Body of pancreas (tissue), 4 donors: ENCODE results near the gene PDLIM3. TPM values are rescaled to one million over a fixed set of nuclear protein-coding genes. Genes with fewer than 3 reads are reported as not detected.
A peak's percentile ranks its signal among the peaks of the same experiment; 100 is the strongest.

Experiments used
- ATAC-seq: fragments of 150-250 bp; one replicate; pipeline ENCODE4 v1.9.1; 2016
- DNase-seq, 4 donors: peaks; one replicate each; pipeline ENCODE4 v3.0.0-alpha.2; 2019
- H3K27ac ChIP-seq, 4 donors: fragments of 200-600 bp; sonication (generic); 1 replicate in 3 of 4; 2 replicates in 1 of 4; pipeline versions ENCODE4 v1.5.1 to v1.6.1; 2016 to 2019; ENCODE audit warnings: mild to moderate bottlenecking in 1 of 4, mixed read lengths in 1 of 4, moderate library complexity in 1 of 4
- H3K27me3 ChIP-seq, 2 donors: fragments of 200-600 bp; sonication (generic); one replicate each; pipeline ENCODE4 v1.6.0; 2016; ENCODE audit warnings: mild to moderate bottlenecking in 1 of 2
- H3K36me3 ChIP-seq, 2 donors: fragments of 200-600 bp; sonication (generic); replicated peaks in 1 of 2; 2 replicates each; pipeline ENCODE4 v1.5.1; 2016; ENCODE audit warnings: low read depth in 2 of 2; ENCODE audit not compliant: insufficient read depth in 1 of 2
- H3K4me1 ChIP-seq: fragments of 200-600 bp; sonication (generic); one replicate; pipeline ENCODE4 v1.6.0; 2016
- H3K4me3 ChIP-seq, 2 donors: fragments of 200-600 bp; sonication (generic); 1 replicate in 1 of 2; 2 replicates in 1 of 2; pipeline ENCODE4 v1.5.1; 2016 to 2019
- H3K9me3 ChIP-seq, 3 donors: fragments of 200-600 bp; sonication (generic); 1 replicate in 2 of 3; 2 replicates in 1 of 3; pipeline ENCODE4 v1.5.1; 2016
- POLR2A ChIP-seq, 3 donors: fragments of 450-650 bp; IDR thresholded peaks; one replicate each; pipeline ENCODE4 v1.6.1; 2016; ENCODE audit warnings: antibody characterized with exemption in 3 of 3, mild to moderate bottlenecking in 2 of 3
- WGBS, 2 donors: methylation state at CpG; one replicate each; pipeline ENCODE4 v1.1.5; 2017; 5-methylcytosine and 5-hydroxymethylcytosine counted together
- intact Hi-C: fragments of 100-400 bp; cut with DNase I; formaldehyde crosslinking; loops from one replicate; pipeline ENCODE4 v1.15.1; 2023
- total RNA-seq, 2 donors: library from RNA; depleted of rRNA; stranded (reverse); fragments of >200 nt; gene quantifications; one replicate each; pipeline ENCODE4 v1.1.0, GENCODE V29; 2016
- TF ChIP-seq, protein P1 (sequence below), 7 experiments: fragments of 450-650 bp in 4 of 7; fragments of 200-600 bp in 3 of 7; sonication (generic) in 3 of 7; IDR thresholded peaks; one replicate each; pipeline ENCODE4 v1.5.1; 2016 to 2019; ENCODE audit warnings: antibody characterized with exemption in 7 of 7

The PDLIM3 gene
- total RNA-seq, 2 donors from 2014 or later, result 22.1 to 40.2 TPM

DNA sequence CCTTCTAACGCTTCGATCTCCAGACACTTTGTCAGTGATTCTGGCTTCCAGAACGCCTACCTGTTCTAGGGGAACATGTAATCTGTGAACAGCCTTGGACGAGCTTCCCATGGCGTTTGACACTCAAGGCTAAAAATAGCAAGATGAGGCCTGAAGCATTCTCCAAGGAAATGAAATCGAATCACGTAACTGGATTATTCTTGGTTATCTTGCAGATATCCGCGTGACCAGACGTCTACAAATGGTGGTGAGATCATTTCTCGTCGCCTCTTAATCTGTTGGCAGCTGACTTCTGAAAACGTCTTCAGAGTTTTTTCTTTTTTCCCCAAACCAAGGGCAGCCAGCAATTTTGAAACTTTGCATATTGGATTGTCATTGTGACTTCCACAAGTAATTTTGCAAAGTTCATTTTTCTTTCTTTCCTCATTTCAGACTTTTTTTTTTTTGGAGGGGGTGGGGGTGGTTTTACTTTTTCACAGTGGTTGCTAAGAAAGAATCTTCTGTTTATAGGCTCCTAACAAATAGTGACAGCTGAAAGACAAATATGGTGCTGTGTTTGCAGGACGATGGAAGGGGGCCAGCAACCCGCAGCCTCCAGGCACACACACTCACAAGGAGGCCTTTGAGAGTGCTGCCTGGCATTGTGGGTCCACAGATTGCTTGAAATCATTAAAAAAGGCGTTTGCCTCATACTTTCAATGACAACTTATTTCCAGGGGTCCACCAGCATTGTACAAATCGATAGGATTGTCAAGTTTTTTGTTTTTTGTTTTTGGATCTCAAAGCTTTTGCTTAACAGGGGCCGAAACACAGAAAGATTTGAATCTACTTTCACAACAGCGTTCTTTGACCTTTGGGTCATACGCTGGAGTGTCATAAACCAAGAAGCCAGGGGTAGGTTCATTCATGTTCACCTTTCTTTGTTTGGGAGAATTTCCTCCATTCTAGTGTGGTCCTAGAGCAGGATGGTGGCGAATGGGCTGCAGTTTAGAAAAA is 32.4 kb upstream of the PDLIM3 start:
- Histone ChIP-seq H3K4me3 (no peak overlapping the region), H3K9me3 (no peaks in the 10 kb centered on the region), H3K27ac (peak overlapping the region; percentile 46 to 87 (median 77)), H3K4me1 (peaks cover 28% of the 10 kb centered on the region), H3K36me3 (no peaks in the 10 kb centered on the region), H3K27me3 (no peaks in the 10 kb centered on the region)
- intact Hi-C loops, result no loop called here
- DNase-seq (peak; percentile 58 to 74 (median 66)), ATAC-seq (peak; percentile 78)
- TF ChIP-seq, protein P1, sequence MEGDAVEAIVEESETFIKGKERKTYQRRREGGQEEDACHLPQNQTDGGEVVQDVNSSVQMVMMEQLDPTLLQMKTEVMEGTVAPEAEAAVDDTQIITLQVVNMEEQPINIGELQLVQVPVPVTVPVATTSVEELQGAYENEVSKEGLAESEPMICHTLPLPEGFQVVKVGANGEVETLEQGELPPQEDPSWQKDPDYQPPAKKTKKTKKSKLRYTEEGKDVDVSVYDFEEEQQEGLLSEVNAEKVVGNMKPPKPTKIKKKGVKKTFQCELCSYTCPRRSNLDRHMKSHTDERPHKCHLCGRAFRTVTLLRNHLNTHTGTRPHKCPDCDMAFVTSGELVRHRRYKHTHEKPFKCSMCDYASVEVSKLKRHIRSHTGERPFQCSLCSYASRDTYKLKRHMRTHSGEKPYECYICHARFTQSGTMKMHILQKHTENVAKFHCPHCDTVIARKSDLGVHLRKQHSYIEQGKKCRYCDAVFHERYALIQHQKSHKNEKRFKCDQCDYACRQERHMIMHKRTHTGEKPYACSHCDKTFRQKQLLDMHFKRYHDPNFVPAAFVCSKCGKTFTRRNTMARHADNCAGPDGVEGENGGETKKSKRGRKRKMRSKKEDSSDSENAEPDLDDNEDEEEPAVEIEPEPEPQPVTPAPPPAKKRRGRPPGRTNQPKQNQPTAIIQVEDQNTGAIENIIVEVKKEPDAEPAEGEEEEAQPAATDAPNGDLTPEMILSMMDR (IDR thresholded peaks at IDR 0.05), result no peak
- 44 to 50% methylated on average over 21 of the region's 21 CpGs for WGBS, 2 donors

DNA sequence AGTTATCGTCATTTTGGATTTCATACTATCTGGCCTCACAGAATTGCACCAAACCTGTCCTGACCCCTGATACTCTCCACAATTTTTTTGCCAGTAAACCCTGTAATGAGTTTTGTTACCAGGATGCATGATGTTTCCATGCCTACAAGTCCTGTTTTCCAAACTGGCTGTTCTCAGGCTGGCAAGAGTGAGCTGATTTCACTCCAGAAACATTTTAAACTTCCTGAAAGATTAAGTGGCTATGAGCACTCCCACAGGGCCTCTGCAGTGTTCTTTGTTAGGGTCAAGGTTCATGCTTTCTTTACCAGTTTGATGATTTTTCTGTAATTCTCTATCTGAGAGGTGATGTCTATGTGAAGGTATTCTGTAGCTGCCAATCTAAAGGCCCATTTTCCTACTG is 31.7 kb upstream of the PDLIM3 start:
- no peaks in the 10 kb centered on the region for H3K36me3 ChIP-seq
- intact Hi-C loops, result no loop called here
- H3K27ac ChIP-seq, result peak overlapping the region; percentile 18 to 87 (median 77)
- peak; percentile 89 for ATAC-seq
- DNase-seq, result peak; percentile 38 to 70 (median 46)
- peaks cover 28% of the 10 kb centered on the region for H3K4me1 ChIP-seq
- no peak overlapping the region for H3K4me3 ChIP-seq
- TF ChIP-seq, protein P1 (IDR thresholded peaks at IDR 0.05), result no peak
- no peak for TF ChIP-seq POLR2A (IDR thresholded peaks at IDR 0.05)
- WGBS, 2 donors, result 50 to 62% methylated on average over 1 of the region's 1 CpG
- H3K27me3 ChIP-seq, result no peaks in the 10 kb centered on the region
- H3K9me3 ChIP-seq, result no peaks in the 10 kb centered on the region

DNA sequence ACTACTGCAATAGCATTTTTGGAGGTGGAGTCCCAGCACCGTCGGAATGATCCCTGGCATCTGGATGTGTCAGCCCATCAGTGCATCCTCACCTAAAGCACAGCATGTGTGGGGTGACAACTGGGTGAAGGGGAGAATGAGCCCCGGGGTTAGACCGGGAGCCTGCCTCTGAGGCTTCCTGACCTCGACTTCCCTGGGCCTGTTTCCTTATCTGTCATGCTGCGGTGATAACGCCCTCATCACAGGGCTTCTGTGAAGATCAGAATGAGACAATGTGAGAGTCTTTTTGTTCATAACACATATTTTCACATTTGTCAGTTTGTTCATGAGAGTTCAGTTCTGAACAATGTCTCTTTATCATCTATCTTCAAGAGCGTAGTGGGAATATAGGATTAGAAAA is 31.1 kb upstream of the PDLIM3 start:
- no peaks in the 10 kb centered on the region for H3K27me3 ChIP-seq
- no peaks in the 10 kb centered on the region for H3K9me3 ChIP-seq
- no peak overlapping the region for H3K4me3 ChIP-seq
- intact Hi-C loops, result no loop called here
- 62 to 68% methylated on average over 8 of the region's 8 CpGs for WGBS, 2 donors
- TF ChIP-seq POLR2A (IDR thresholded peaks at IDR 0.05), result no peak
- TF ChIP-seq, protein P1 (IDR thresholded peaks at IDR 0.05), result no peak
- H3K27ac ChIP-seq, result peak overlapping the region; percentile 18 to 87 (median 77)
- no peaks in the 10 kb centered on the region for H3K36me3 ChIP-seq
- DNase-seq (no peak), ATAC-seq (no peak)
- H3K4me1 ChIP-seq, result peaks cover 28% of the 10 kb centered on the region

DNA sequence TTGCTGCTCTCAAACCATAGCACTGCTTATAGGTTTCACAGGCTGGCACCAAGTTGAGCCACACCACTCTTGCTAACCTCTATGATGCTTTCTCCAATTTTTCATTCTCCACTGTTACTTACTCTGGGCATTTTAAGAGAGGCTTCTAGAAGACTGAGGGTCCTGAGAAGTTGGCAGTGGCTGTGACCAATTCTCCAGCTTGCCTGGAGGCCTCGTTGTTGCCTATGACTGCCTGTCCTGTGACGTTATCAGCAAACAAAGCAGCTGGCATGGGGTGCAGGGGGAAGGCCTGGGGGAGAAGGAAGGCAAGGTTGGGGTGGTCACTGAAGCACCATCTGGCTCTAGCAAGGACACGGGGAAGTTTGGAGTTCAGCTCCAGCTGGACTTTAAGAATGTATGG is 30.4 kb upstream of the PDLIM3 start:
- intact Hi-C loops, result no loop called here
- Histone ChIP-seq H3K9me3 (no peaks in the 10 kb centered on the region), H3K36me3 (no peaks in the 10 kb centered on the region), H3K27me3 (no peaks in the 10 kb centered on the region), H3K27ac (peak overlapping the region in 3 of 4 donors; percentile 71 to 87 (median 83)), H3K4me3 (no peak overlapping the region), H3K4me1 (peaks cover 28% of the 10 kb centered on the region)
- no peak for TF ChIP-seq POLR2A (IDR thresholded peaks at IDR 0.05)
- TF ChIP-seq, protein P1 (IDR thresholded peaks at IDR 0.05), result no peak
- 78% methylated on average over 3 of the region's 3 CpGs for WGBS, 2 donors
- ATAC-seq (no peak), DNase-seq (no peak)
